ENCODE measurements around the gene CACNA1C. TPM values are rescaled to one million over a fixed set of nuclear protein-coding genes. Genes with fewer than 3 reads are reported as not detected.

CACNA1C gene
- total RNA-seq, 1 experiment from 2014 or later: 1.1 TPM

DNA sequence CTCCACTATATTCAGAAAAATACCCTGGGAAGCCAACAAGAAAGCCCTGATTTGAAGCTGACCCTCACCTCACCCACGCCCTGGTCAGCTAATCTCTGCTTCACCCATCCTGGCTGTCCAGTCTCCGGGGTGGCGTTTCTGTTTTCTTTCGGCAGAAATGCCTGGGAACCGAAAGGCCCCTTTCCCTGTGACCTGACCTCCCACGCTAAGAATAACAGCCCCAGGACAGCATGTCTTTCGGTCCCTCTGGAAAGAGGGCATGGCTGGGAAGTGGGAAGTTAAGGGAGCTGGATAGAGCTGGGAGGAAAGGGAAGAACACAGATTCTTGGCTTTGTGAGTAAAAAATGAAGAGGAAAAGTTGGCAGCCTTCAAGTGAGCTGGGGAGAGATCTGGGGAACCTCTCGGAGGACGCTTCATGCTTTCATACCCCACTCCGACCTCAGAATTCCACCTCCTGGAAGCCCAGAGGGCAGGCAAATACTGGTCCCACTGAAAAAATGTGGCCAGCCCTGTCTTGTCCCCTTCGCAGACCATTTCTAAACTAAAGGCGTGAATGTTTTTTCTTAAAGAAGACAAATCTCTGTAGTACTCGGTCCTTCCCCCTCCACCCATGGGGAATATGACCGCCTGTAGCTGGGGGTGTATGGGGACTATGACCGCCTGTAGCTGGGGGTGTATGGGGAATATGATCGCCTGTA is 579.0 kb downstream of the CACNA1C start:
- Histone ChIP-seq H3K9me3 (ENCODE audit: control insufficient read depth, low read depth, low read length) (no peaks in the 10 kb centered on the region), H2AK5ac (ENCODE audit: insufficient read length, low read length) (no peak overlapping the region), H3K27me3 (ENCODE audit: insufficient read depth, low read length) (no peaks in the 10 kb centered on the region; the same call in 1 of the 2 replicates), H3K23ac (ENCODE audit: insufficient read length, low read depth, low read length) (no peak overlapping the region), H3K4me2 (ENCODE audit: insufficient read depth, insufficient read length, low read length) (no peak overlapping the region), H2BK120ac (ENCODE audit: low read depth, low read length, poor library complexity, severe bottlenecking) (no peak overlapping the region), H3K79me1 (ENCODE audit: insufficient read depth, low read depth, low read length, poor library complexity, severe bottlenecking) (no peaks in the 10 kb centered on the region), H3K27ac (ENCODE audit: insufficient read length, low read depth, low read length) (no peak overlapping the region), H3K4ac (ENCODE audit: low read depth, low read length) (no peak overlapping the region), H2AFZ (ENCODE audit: low read length) (no peak overlapping the region), H3K4me1 (ENCODE audit: insufficient read depth, low read length) (no peaks in the 10 kb centered on the region; the same call in 1 of the 2 replicates), H3T11ph (ENCODE audit: low read length) (no peak overlapping the region), H3K9ac (ENCODE audit: extremely low read depth, insufficient read length, low read length) (no peak overlapping the region), H2BK12ac (ENCODE audit: insufficient read length, low read depth, low read length) (no peak overlapping the region), H2BK15ac (ENCODE audit: low read depth, low read length) (no peak overlapping the region), H3K18ac (ENCODE audit: insufficient read length, low read depth, low read length) (no peak overlapping the region), H4K5ac (ENCODE audit: insufficient read length, low read depth, low read length) (no peak overlapping the region), H2BK20ac (ENCODE audit: low read depth, low read length, poor library complexity, severe bottlenecking) (no peak overlapping the region), H3K14ac (ENCODE audit: insufficient read depth, low read length) (no peak overlapping the region), H2BK5ac (ENCODE audit: insufficient read length, low read length) (no peak overlapping the region), H3K56ac (ENCODE audit: insufficient read length, low read depth, low read length) (no peak overlapping the region), H3K23me2 (ENCODE audit: insufficient read length, low read depth, low read length, poor library complexity, severe bottlenecking) (no peaks in the 10 kb centered on the region), H4K8ac (replicated peaks; ENCODE audit: insufficient read length, low read depth, low read length) (no peak overlapping the region), H4K20me1 (ENCODE audit: control insufficient read depth, insufficient read depth, insufficient read length) (no peaks in the 10 kb centered on the region), H4K91ac (ENCODE audit: insufficient read length, low read depth, low read length) (no peak overlapping the region), H3K79me2 (ENCODE audit: insufficient read depth, low read length) (no peaks in the 10 kb centered on the region)
- peaks cover 23% of the 10 kb centered on the region for H3K27me3 Mint-ChIP-seq (ENCODE audit: low read depth)
- H3K9me3 Mint-ChIP-seq: peaks cover 2 to 3% of the 10 kb centered on the region in 2 experiments; a peak in 2 of 5 replicates
- peaks cover 12% of the 10 kb centered on the region in 2 experiments for H3K4me1 Mint-ChIP-seq
- WGBS (ENCODE audit: extremely low coverage, insufficient read length, low lambda C conversion rate): no CpG with 5 or more reads among the region's 16 CpGs
- TF ChIP-seq, protein P1, sequence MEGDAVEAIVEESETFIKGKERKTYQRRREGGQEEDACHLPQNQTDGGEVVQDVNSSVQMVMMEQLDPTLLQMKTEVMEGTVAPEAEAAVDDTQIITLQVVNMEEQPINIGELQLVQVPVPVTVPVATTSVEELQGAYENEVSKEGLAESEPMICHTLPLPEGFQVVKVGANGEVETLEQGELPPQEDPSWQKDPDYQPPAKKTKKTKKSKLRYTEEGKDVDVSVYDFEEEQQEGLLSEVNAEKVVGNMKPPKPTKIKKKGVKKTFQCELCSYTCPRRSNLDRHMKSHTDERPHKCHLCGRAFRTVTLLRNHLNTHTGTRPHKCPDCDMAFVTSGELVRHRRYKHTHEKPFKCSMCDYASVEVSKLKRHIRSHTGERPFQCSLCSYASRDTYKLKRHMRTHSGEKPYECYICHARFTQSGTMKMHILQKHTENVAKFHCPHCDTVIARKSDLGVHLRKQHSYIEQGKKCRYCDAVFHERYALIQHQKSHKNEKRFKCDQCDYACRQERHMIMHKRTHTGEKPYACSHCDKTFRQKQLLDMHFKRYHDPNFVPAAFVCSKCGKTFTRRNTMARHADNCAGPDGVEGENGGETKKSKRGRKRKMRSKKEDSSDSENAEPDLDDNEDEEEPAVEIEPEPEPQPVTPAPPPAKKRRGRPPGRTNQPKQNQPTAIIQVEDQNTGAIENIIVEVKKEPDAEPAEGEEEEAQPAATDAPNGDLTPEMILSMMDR (conservative IDR thresholded peaks at IDR 0.05): no peak
- H3K27ac Mint-ChIP-seq: no peak overlapping the region
- no peak for DNase-seq
- H3K36me3 Mint-ChIP-seq (ENCODE audit: insufficient read depth in 1 of 3, low read depth in 3 of 3): peaks cover 0 to 6% (median 0%) of the 10 kb centered on the region in 3 experiments; a peak in 2 of 7 replicates
- H3K4me3 Mint-ChIP-seq: no peak overlapping the region

All from H9 (cell line).